Pancreas (tissue), 10 donors: ENCODE measurements around the gene PHAF1. TPM values are rescaled to one million over a fixed set of nuclear protein-coding genes. Genes with fewer than 3 reads are reported as not detected.

Source experiments
- ATAC-seq, 4 donors: fragments of 200-7000 bp; cut with Tn5 transposase; one replicate each; pipeline versions ENCODE4 v1.8.0 to v1.9.1; 2020; ENCODE audit warnings: mild to moderate bottlenecking in 4 of 4, moderate library complexity in 4 of 4
- DNase-seq, 6 donors: peaks; one replicate each; pipeline ENCODE4 v3.0.0-alpha.2; 2020
- FAIRE-seq: peaks from 2 replicates; lab custom pipeline; 2012; peaks lifted over from hg19 to GRCh38; lab: Jason Lieb, UNC
- H3K27ac ChIP-seq, 4 donors: fragments of 200-600 bp; sonication (generic); 1 replicate in 3 of 4; 2 replicates in 1 of 4; pipeline versions ENCODE4 v1.5.0 to v1.8.0; 2020
- H3K27me3 ChIP-seq, 4 donors: fragments of 200-600 bp; one replicate each; pipeline ENCODE4 v1.8.0; 2021
- H3K36me3 ChIP-seq, 3 donors: fragments of 200-600 bp; sonication (generic) in 1 of 3; one replicate each; pipeline versions ENCODE4 v1.5.0 to v1.8.0; 2020 to 2021
- H3K4me1 ChIP-seq, 3 donors: fragments of 200-600 bp; one replicate each; pipeline ENCODE4 v1.8.0; 2021
- H3K4me3 ChIP-seq, 4 donors: fragments of 200-600 bp; sonication (generic) in 2 of 4; one replicate each; pipeline versions ENCODE4 v1.5.0 to v1.8.0; 2020 to 2021
- H3K9me3 ChIP-seq, 4 donors: fragments of 200-600 bp; one replicate each; pipeline ENCODE4 v1.8.0; 2021
- WGBS, 2 donors: extraction: QIAGEN DNeasy Blood & Tissue Kit; methylation state at CpG; one replicate each; pipeline ENCODE4 v1.1.7; 2013; 5-methylcytosine and 5-hydroxymethylcytosine counted together
- intact Hi-C, 3 donors: fragments of 100-400 bp; cut with DNase I; formaldehyde crosslinking; loops; one replicate each; pipeline versions ENCODE4 v1.11.1 to v1.14.2; 2022
- polyA plus RNA-seq, 2 donors: library from polyadenylated mRNA; stranded (reverse); fragments of 200-250 nt; gene quantifications; one replicate each; pipeline ENCODE4 v1.2.3, GENCODE V29; 2013
- total RNA-seq, 6 donors: library from RNA; stranded (reverse); fragmentation: NEBNext Ultra II Directional in 4 of 6; extraction: Animal tissue kit (Norgen Biotek cat#: 25700) in 4 of 6; gene quantifications; one replicate each; pipeline versions ENCODE4 v1.2.1 to v1.2.4, GENCODE V29; 2021 to 2023
- TF ChIP-seq, protein P1 (sequence below), 4 donors: fragments of 200-600 bp; sonication (generic) in 3 of 4; IDR thresholded peaks; one replicate each; pipeline versions ENCODE4 v1.5.0 to v1.8.0; 2021; ENCODE audit warnings: antibody characterized with exemption in 4 of 4
- donor health status: healthy with polysubstance abuse.
- donor health status: DM: no; HTN: no; CAD: no; lungs with moderate emphysema.
- donor health status: DM: no; HTN: no; CAD: no.
- donor health status: control.
- donor health status: control.
- donor health status: Bipolar disorder and iron deficiency.
- donor health status: DM: yes; HTN: yes; CAD: no.
- donor health status: DM: no; HTN: no; CAD: no.
- donor health status: DM: no; HTN: no; CAD: no.
- donor health status: DM: yes; HTN: yes; CAD: no.

PHAF1 gene
- total and polyA plus RNA-seq, 8 donors, result 2.8 to 8.9 (median 4.9) TPM

DNA sequence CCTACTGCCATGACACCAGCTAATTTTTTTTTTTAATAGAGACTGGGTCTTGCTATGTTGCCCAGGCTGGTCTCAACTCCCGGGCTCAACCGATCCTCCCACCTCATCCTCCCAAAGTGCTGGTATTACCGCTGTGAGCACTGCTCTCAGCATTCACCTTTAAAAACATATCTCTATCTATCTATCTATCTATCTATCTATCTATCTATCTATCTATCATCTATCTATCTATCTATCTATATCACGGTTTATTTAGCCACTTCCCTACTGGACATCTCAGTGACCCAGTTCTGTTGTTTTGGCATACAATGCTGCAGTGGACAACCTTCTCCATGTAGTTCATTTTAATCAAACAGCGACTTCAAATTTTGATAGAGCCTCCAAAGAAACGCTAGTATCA lies 1.3 kb upstream of the PHAF1 start:
- H3K9me3 ChIP-seq, result no peaks in the 10 kb centered on the region
- no peaks in the 10 kb centered on the region for H3K36me3 ChIP-seq
- intact Hi-C loops, result no loop called here
- H3K27me3 ChIP-seq, result no peaks in the 10 kb centered on the region
- TF ChIP-seq, protein P1, sequence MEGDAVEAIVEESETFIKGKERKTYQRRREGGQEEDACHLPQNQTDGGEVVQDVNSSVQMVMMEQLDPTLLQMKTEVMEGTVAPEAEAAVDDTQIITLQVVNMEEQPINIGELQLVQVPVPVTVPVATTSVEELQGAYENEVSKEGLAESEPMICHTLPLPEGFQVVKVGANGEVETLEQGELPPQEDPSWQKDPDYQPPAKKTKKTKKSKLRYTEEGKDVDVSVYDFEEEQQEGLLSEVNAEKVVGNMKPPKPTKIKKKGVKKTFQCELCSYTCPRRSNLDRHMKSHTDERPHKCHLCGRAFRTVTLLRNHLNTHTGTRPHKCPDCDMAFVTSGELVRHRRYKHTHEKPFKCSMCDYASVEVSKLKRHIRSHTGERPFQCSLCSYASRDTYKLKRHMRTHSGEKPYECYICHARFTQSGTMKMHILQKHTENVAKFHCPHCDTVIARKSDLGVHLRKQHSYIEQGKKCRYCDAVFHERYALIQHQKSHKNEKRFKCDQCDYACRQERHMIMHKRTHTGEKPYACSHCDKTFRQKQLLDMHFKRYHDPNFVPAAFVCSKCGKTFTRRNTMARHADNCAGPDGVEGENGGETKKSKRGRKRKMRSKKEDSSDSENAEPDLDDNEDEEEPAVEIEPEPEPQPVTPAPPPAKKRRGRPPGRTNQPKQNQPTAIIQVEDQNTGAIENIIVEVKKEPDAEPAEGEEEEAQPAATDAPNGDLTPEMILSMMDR (IDR thresholded peaks at IDR 0.05), result no peak
- no peak overlapping the region for H3K4me3 ChIP-seq
- FAIRE-seq (no peak), DNase-seq (no peak), ATAC-seq (no peak)
- 92% methylated on average over 6 of the region's 6 CpGs for WGBS, 2 donors
- H3K4me1 ChIP-seq, result peaks cover 0 to 18% (median 4%) of the 10 kb centered on the region in 3 donors
- H3K27ac ChIP-seq, result no peak overlapping the region

GRCh38 chr16:67108931-67109406 lies 772 bp upstream of the PHAF1 start:
- TF ChIP-seq, protein P1 (IDR thresholded peaks at IDR 0.05), result no peak
- FAIRE-seq, result no peak
- WGBS, 2 donors, result 78 to 79% methylated on average over 18 of the region's 18 CpGs
- ATAC-seq, result no peak
- Histone ChIP-seq H3K27me3 (no peaks in the 10 kb centered on the region), H3K9me3 (no peaks in the 10 kb centered on the region), H3K4me1 (peaks cover 0 to 18% (median 4%) of the 10 kb centered on the region in 3 donors), H3K27ac (peak overlapping the region; percentile 38 to 79 (median 59)), H3K36me3 (no peaks in the 10 kb centered on the region), H3K4me3 (peak overlapping the region in 2 of 4 donors; percentile 81 to 97)
- peak in 1 of 6 donors; percentile 55 for DNase-seq
- intact Hi-C loops, result no loop called here

- no peak for DNase-seq
- TF ChIP-seq, protein P1 (IDR thresholded peaks at IDR 0.05), result no peak
- intact Hi-C loops, result no loop called here
- H3K4me3 ChIP-seq, result no peak overlapping the region
- no peaks in the 10 kb centered on the region for H3K27me3 ChIP-seq
- FAIRE-seq, result no peak
- H3K9me3 ChIP-seq, result no peaks in the 10 kb centered on the region
- no peak overlapping the region for H3K27ac ChIP-seq
- 68 to 82% methylated on average over 4 of the region's 4 CpGs for WGBS, 2 donors
- ATAC-seq, result no peak
- peaks cover 0 to 12% (median 4%) of the 10 kb centered on the region in 3 donors for H3K4me1 ChIP-seq
- H3K36me3 ChIP-seq, result no peaks in the 10 kb centered on the region
Measured at GRCh38 chr16:67111951-67112444, 2.3 kb downstream of the PHAF1 start.

DNA sequence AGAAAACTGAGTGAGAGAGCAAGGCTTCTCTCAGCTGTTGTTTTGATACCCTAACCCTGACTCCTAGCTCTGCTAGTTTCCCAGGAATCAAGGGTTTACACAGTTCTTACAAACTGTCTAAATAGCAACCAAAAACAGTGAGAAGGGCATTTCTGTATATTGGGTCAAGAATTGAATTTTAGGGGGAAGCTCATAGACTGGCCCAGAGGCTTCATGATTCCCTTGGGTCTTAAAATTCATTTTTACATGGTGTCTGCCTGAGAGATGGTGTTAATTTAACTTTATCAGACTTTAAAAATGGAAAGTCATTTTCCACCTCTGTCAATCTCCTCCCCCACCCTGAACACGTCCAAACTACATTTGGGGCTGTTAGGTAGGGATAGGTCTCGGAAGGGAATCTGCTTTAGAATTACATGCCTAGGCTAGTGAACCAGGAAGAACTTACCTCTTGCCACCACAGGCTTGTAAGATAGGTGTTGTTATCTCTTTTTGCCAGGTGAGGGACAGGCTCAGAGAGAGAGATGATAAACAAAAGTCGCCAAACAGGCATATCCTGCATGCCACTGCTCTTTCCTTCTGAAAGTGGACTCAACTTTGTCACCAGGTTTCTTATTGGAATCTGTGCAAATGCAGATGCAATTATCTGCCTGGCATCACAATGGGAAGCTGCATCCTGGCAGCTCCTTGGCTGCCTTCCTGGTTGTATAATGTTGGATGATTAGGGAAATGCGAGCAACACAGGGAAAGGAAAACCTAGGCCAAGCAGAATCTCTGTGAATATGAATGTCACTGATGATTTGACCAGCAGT lies 3.1 kb downstream of the PHAF1 start:
- ATAC-seq (no peak), FAIRE-seq (no peak), DNase-seq (no peak)
- H3K4me1 ChIP-seq, result peaks cover 0 to 12% (median 4%) of the 10 kb centered on the region in 3 donors
- TF ChIP-seq, protein P1 (IDR thresholded peaks at IDR 0.05), result no peak
- WGBS, 2 donors, result 59 to 63% methylated on average over 4 of the region's 4 CpGs
- H3K27ac ChIP-seq, result no peak overlapping the region
- intact Hi-C loops, result no loop called here
- H3K36me3 ChIP-seq, result no peaks in the 10 kb centered on the region
- no peaks in the 10 kb centered on the region for H3K9me3 ChIP-seq
- no peak overlapping the region for H3K4me3 ChIP-seq
- H3K27me3 ChIP-seq, result no peaks in the 10 kb centered on the region

DNA sequence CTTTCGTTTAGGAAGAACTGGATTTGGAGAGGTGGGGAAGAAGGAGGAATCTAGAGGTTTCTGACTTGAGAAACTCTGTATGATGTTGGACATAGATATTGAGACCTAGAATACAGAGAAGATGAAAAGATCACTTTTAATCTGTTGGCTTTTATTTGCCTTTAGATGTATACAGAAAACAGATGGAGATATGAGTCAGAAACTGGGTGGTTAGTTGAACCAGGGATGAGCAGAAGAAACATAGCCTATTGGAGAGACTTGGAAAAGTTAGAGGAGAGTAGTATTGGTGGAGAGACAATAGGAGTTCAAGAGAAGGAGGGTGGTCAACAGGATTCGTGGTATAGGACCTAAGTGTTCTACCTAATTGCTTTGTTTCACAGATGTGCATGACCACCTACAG lies 5.1 kb downstream of the PHAF1 start:
- FAIRE-seq (no peak), DNase-seq (no peak), ATAC-seq (no peak)
- intact Hi-C loops, result no loop called here
- Histone ChIP-seq H3K27me3 (no peaks in the 10 kb centered on the region), H3K27ac (no peak overlapping the region), H3K4me3 (no peak overlapping the region), H3K4me1 (peaks cover 0 to 9% (median 4%) of the 10 kb centered on the region in 3 donors), H3K9me3 (no peaks in the 10 kb centered on the region), H3K36me3 (no peaks in the 10 kb centered on the region)
- TF ChIP-seq, protein P1 (IDR thresholded peaks at IDR 0.05), result no peak
- WGBS, 2 donors, result 67 to 72% methylated on average over 2 of the region's 2 CpGs
